Iris pigment epithelial cell (primary cell): ENCODE measurements around the gene PNPLA6.
"Not testable (repeated sequence)": the region's sequence is repeated elsewhere in the genome, so short reads cannot be mapped to it uniquely, and the experiment has no call there.

Experiments used
- DNase-seq: peaks from one replicate; pipeline ENCODE4 v3.0.0-alpha.2; 2011; ENCODE audit warnings: low read depth

The PNPLA6 gene

DNA sequence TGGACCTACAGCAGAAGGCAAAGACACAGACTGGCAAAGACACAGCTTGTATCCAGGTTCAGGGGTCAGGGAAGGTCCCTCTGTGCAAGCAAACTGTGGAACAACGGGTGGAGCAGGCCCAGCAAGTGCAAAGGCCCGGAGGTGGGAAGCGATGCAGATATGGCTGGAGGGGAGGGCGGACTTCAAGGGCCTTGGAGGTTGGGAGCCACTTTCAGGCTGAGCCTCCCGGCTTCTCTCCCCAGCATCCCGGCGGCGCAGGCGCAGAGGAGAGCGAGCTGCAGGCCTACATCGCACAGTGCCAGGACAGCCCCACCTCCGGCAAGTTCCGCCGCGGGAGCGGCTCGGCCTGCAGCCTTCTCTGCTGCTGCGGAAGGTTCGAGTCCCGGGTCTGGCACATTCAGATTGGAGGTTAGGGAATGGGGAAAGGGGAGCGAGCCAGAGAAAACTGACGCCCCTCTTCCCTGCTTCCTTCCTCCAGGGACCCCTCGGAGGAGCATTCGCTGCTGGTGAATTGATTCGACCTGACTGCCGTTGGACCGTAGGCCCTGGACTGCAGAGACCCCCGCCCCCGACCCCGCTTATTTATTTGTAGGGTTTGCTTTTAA is 2.1 kb upstream of the PNPLA6 start:
- peak; percentile 52 for DNase-seq

DNA sequence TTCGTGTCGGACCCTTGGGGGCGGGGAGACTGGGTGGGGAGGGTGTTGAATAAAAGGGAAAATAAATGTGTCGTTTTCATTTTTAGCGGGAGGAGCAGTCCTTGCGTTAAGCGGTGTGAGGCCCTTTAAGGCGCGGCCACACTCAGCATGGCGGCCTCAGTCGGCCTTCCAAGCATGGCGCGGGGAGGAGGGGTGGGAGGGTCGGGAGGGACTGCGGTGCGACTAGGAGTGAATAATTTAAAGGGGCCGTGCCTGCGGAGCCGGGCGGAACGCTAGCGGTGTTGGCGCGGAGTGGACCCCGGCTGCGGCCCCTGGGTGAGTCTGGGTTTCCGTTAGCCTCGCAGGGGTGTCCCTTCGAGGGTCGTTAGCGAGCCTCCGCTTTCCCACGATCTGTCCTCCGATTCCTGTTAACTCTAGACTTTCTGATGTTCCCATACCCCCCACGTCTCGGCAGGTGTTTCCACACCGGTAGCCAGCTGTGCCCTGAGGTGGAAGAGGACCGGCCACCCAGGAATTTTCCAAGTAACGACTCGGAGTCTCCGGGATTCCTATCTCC is 1.5 kb upstream of the PNPLA6 start:
- peak; percentile 93 for DNase-seq

DNA sequence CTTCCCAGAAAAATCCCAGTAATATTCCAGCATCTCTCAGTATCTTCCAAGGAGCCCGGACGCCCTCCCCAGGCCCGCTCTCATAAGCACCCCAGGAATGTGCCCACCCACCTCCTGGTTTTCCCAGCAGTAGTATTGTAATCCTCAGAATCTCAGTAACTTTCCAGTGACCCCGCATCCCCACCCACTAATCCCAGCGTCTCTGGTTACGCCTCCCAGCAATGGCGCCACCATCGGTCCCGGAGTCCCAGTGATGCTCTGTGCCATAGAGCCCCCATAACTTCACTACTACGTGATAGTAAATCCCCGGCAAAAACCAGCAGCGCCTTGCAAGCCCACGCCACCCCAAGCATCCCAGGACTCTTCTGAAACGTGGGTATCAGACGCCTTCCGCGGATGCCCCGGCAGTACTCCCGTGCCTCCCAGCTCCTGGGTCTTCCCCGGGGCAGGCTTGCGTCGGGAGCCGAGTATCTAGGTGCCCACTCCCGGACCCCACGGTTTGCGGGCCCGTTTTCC is 928 bp upstream of the PNPLA6 start:
- peak; percentile 78 for DNase-seq

DNA sequence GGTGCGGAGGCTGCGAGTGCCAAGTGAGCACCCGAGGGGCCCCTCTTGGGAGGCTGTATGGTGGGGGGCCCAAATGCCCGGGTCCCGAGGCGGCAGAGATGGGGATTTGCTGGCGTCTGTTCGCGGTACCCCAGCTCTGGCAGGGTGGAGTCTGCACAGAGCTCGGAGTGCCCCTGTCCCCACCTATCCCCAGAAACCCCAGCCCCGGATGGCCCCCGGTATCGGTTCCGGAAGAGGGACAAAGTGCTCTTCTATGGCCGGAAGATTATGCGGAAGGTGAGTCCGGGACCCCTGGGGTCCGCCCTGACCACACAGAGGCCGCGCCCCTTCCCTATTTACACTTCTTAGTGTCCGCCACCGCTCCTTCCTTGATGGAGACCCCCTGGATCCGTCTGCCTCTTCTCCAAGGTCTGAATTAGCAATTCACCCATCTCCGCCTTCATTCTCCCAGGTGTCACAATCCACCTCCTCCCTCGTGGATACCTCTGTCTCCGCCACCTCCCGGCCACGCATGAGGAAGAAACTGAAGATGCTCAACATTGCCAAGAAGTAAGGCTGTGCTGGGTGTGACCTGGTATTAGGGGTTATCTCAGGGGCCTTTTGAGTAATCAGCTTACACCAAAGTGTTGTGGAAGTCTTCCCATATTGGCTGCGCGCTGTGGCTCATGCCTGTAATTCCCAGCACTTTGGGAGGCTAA is 630 bp downstream of the PNPLA6 start:
- DNase-seq: no peak

DNA sequence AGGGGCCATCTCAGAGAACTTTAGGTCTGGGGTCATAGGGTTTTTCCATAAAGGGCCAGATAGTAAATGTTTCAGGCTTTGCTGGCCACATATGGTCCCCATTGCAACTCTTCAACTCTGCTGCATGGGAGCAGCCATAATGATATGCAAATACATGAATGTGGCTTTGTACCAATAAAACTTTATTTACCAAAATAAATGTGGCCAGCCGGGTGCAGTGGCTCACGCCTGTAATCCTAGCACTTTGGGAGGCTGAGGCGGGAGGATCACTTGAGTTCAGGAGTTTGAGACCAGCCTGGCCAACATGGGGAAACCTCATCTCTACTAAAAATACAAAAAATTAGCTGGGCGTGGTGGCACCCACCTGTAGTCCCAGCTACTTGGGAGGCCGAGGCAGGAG is 3.5 kb downstream of the PNPLA6 start:
- not testable (repeated sequence) for DNase-seq

DNA sequence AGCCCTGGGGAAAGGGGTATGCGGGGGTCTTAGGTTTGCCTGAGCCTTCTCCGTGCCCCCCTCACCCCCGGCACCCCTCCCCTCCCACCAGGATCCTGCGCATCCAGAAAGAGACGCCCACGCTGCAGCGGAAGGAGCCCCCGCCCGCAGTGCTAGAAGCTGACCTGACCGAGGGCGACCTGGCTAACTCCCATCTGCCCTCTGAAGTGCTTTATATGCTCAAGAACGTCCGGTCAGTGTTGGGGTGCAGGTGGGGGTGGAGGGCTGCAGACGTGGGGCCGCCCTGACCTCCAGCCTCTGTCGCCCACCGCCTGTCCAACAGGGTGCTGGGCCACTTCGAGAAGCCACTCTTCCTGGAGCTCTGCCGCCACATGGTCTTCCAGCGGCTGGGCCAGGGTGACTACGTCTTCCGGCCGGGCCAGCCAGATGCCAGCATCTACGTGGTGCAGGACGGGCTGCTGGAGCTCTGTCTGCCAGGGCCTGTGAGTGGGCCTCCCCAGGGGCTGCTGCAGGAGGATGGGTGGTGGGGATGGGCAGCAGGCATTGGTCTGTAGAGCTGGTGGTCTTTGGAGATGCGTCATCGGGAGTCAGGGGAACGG is 4.4 kb downstream of the PNPLA6 start:
- DNase-seq: no peak

DNA sequence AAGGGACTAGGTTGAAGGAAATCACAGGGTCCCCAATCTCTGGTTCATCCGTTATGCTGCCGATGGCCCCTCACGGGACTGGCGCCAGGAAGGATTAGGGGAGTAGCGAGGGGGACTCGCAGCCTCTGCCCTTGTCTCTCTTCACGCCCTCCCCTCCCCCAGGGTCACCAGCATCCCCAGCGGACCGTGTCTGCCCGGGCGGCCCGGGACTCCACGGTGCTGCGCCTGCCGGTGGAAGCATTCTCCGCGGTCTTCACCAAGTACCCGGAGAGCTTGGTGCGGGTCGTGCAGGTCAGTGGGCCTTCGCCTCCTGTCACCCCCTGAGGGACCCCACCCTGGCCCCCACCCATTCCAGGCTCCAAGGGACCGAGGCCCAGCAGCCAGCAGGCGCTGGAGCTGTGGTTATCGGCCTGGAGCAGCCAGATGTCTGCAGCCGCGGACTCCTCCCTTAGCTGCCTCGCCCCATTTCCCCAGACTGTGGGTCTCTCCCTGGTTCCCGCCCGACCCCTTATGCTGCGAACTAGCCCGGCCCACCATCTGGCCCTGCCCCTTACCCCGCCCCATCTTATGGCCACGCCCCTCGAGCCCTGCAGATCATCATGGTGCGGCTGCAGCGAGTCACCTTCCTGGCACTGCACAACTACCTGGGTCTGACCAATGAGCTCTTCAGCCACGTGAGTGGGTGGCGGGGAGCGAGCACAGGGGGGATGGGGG is 5.4 kb downstream of the PNPLA6 start:
- DNase-seq: peak; percentile 54

DNA sequence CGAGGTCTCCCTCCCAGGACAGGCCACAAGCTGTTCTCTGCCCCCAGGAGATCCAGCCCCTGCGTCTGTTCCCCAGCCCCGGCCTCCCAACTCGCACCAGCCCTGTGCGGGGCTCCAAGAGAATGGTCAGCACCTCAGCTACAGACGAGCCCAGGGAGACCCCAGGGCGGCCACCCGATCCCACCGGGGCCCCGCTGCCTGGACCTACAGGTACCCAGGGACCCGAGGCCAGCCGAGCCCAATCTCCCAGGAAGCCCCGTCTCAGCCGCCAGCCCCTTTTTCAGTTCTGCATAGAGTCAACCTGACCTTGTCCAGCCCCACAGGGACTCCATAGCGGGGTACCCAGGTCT is 5.9 kb downstream of the PNPLA6 start:
- no peak for DNase-seq

DNA sequence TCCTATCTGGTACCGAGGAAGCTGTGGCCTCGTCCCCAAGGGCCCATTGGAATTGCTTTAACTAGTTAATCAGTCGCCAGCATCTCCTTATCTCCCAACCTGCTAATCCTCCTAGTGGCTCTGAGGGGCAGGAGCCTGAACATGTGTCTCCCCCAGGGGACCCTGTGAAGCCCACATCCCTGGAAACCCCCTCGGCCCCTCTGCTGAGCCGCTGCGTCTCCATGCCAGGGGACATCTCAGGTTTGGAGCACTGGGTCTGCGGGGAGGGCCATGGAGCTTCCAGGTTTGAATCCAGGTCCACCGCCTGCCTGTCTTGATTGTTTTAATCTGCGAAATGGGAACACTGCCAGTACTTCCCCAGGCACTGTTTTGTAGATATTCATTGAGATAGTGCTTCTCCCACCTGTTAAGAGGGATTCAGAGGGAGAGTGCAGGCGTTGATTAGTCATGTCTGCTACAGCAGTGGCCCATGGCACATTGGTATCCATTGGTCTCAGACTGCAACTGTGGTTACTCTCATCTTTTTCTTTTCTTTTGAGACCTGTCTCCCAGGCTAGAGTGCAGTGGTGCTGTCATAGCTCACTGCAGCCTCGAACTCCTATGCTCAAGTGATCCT is 6.4 kb downstream of the PNPLA6 start:
- DNase-seq: no peak

DNA sequence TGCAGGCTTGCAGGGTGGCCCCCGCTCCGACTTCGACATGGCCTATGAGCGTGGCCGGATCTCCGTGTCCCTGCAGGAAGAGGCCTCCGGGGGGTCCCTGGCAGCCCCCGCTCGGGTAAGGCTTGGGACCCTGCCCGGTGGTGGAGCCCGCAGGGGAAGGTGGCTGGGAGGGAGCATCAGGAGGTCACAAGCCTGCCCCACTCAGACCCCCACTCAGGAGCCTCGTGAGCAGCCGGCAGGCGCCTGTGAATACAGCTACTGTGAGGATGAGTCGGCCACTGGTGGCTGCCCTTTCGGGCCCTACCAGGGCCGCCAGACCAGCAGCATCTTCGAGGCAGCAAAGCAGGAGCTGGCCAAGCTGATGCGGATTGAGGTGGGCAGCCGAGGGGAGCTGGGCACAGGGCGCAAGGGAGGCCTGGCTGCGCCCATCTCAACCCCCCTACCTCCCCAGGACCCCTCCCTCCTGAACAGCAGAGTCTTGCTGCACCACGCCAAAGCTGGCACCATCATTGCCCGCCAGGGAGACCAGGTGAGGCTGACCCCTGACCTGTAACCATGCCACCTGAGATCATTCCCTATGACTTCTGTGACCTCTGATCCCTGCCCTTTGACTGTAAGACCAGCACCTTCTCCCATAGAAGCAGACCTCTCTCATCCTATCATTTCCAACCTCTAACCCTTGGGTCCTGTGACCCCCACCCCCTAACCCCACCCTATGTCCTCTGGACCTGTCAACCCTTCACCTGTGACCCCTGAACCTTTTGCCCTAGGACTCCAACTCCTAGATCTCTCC is 7.2 kb downstream of the PNPLA6 start:
- DNase-seq: no peak

DNA sequence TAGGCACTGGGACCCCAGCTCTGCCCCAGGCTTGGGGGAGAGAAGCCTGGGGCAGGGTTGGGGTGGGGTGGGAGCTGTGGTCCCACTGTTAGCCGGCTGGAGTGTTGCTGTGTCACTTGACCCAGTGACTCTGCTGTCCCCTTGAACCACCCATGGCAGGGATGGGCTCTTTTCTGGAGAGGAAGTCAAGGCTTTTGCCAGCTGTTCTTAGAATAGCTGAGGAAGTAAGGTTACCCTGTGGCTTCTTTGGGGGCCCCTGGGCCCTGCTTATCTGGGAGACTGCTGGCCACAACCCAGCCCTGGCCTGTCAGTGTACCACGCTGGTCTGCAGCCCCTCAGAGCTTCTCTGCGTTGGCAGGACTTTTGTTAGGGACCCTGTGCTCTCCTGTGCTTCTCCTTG is 9.1 kb downstream of the PNPLA6 start:
- no peak for DNase-seq

DNA sequence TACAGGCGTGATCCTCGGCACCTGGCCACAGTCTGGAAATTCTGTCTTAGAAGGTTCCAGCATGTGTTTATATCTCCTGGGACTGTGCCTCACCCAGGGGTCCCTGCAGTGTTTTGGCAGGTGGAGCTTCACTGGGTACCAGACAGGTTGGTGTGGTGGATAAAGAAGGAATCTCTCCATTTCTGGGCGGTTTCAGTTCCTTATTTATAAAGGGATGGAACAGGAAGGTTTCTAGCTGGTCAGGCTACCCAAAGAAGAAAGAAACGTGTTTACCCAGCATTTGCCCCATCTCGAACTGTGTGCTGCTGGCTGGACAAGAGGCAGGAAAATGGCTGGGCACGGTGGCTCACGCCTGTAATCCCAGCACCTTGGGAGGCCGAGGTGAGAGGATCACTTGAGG is 9.8 kb downstream of the PNPLA6 start:
- DNase-seq: no peak

DNA sequence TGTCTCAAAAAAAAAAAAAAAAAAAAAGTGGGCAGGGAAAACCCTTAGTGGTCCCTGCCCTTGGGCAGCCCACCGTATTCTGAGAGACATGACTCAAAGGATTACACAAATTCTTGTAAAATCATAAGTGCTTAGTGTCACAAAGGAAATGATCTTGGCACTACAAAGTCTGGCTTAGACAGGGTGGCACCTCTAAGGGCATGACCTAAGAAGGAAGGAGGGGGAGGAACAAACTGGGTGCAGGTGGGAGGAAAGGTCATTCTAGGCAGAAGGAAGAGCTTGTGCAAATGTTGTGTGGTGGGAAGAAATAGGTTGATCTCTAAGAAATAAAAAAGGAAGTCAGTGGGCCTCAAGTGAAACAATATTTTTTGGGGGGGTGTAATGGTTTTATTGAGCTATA is 10.4 kb downstream of the PNPLA6 start:
- no peak for DNase-seq

DNA sequence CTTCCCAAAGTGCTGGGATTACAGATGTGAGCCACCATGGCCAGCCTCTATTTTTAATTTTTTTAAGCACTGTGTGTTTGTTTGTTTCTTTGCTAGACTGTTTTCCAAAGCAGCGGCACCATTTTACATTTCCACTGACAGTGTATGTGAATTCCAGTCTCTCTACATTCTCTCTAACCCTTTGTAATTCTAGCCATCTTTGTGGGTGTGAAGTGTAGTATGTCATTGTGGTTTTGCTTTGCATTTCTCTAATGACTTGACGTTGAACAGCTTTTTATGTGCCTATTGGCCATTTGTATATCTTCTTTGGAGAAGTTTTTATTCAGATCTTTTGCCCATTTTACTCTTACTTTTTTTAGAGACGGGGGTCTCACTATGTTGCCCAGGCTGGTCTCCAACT is 11.6 kb downstream of the PNPLA6 start:
- no peak for DNase-seq

DNA sequence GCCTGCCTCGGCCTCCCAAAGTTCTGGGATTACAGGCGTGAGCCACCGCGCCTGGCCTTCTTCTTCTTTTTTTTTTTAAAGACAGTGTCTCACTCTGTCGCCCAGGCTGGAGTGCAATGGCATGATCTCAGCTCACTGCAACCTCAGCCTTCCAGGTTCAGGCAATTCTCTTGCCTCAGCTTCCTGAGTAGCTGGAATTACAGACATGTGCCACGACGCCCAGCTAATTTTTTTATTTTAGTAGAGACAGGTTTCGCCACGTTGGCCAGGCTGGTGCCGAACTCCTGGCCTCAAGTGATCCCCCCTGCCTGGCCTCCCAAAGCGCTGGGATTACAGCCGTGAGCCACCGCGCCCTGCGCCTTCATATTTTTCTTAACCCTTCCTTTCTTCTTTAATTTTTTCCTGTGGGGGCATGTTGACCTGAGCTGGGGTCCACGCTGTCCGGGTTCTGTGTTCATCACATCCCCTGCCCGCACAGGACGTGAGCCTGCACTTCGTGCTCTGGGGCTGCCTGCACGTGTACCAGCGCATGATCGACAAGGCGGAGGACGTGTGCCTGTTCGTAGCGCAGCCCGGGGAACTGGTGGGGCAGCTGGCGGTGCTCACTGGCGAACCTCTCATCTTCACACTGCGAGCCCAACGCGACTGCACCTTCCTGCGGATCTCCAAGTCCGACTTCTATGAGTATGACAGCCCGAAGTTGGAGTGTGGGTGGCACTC is 14.1 kb downstream of the PNPLA6 start:
- DNase-seq: no peak

DNA sequence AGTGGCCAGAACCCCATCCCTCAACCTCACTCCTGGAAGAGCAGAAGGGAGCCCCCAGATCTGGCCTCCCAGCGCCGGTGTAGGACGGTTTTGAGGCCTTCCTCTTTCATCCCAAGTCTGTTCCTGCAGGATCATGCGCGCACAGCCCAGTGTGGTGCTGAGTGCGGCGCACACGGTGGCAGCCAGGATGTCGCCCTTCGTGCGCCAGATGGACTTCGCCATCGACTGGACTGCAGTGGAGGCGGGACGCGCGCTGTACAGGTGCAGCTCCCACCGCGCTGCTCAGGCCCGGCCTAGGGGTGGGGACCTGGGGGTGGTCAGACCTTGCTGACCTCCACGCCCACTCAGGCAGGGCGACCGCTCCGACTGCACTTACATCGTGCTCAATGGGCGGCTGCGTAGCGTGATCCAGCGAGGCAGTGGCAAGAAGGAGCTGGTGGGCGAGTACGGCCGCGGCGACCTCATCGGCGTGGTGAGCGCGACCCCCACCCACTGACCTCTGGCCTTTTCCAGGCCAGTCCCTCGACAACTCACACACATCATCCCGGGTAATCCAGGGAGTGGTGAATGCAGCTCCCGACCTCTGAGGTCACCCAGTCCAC is 14.8 kb downstream of the PNPLA6 start:
- DNase-seq: no peak

DNA sequence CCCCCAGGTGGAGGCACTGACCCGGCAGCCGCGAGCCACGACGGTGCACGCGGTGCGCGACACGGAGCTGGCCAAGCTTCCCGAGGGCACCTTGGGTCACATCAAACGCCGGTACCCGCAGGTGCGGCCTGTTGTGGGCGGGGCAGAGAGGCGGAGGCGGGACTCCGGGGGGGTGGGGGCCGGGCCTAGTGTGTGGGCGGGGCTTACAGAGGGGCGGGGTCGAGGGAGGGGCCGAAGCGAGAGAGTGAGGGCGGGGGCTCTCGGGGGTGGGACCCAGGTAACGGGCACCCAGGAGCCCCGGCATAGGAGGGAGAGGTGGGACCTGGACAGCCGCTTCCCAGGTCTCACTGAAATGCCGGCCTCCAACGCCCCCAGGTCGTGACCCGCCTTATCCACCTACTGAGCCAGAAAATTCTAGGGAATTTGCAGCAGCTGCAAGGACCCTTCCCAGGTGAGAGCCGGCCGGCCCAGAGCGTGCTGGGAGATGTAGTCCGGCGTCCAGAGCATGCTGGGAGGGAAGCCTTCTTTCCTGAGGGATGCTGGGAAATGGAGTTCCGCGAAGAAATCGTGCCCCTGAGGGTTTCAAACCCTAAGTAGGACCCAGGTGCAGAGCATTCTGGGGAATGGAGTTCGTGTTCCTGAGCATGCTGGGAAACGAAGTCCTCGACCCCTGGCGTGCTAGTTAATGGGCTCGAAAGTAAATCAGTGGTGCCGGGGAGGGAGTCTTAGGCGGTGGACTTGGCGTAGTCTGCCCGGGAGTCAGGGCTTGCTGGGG is 15.7 kb downstream of the PNPLA6 start:
- peak; percentile 65 for DNase-seq

DNA sequence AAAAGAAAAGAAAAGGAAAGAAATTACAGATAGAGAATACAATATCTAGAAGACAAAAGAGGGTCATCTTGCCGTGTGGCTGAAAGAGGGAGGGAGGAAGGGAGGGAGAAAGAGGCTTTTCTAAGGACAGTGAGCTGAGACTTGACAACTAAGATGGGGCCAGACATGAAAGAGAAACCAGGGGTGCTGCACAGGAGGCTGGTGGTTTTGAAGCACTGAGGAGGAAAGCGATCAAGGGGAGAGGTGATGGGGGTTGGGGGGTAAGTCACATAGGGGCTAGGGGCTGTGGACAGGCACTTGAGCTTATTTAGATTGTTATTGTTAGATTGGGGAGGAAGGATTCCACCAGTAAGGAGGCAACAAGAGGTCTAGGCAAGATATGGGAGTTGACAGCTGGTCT is 17.3 kb downstream of the PNPLA6 start:
- no peak for DNase-seq

DNA sequence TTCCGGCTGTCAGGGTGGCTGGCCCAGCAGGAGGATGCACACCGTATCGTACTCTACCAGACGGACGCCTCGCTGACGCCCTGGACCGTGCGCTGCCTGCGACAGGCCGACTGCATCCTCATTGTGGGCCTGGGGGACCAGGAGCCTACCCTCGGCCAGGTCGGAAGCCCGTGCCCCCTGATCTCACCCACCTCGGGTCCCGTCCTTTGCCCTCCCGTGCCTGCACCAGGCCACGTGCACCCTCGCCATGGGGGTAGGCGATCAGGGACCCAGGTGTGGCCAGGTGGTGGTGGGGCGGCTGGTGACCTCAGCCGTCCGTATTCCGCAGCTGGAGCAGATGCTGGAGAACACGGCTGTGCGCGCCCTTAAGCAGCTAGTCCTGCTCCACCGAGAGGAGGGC is 19.0 kb downstream of the PNPLA6 start:
- no peak for DNase-seq
